Measurements from ENCODE around the gene SART3. TPM values are rescaled to one million over a fixed set of nuclear protein-coding genes. Genes with fewer than 3 reads are reported as not detected.

Gene SART3
- total and polyA plus RNA-seq, 11 donors = 13.3 to 33.2 (median 24.0) TPM

DNA sequence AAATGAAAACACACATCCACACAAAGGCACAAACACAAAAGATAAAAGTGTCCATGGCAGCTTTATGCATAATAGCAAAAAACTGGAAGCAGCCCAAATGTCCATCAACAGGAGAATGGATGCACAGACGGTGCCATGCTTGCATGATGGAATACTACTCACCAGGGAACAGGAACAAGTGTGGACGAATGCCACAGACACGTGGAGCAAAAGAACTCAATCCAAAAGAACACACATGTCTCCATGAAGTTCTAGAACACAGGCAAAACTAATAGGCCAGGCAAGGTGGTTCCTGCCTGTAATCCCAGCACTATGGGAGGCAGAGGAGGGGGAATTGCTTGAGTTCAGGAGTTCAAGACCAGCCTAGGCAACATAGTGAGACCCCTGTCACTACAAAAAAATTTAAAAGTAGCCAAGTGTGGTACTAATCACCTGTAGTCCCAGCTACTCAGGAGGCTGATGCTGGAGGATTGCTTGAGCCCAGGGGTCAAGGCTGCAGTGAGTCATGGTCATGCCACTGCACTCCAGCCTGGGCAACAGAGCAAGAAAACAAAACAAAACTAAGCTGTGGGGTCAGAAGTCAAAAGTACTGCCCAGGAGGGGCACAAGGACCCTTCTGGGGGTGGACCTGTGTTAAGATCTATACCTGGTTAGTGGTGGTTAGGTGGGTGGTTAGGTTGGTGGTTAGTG, 44.2 kb upstream of the SART3 start:
- Histone ChIP-seq H3K4me1 (peaks cover 0 to 15% (median 9%) of the 10 kb centered on the region in 12 donors), H3K36me3 (no peaks in the 10 kb centered on the region), H3K9me3 (no peaks in the 10 kb centered on the region), H3K27me3 (no peaks in the 10 kb centered on the region), H3K4me3 (no peak overlapping the region), H3K27ac (no peak overlapping the region)
- intact Hi-C loops (cut with DNase I) = loop anchor here in 1 of 10 donors (10.0 kb wide), 1 partner anchor 430 kb away; no protein-coding TSS in a partner anchor
- no peak for ATAC-seq
- no peak for DNase-seq
- 43 to 67% (median 59%) methylated on average over 3 of the region's 3 CpGs for WGBS, 4 donors
- TF ChIP-seq POLR2A (IDR thresholded peaks at IDR 0.05) = no peak
- TF ChIP-seq, protein P1, sequence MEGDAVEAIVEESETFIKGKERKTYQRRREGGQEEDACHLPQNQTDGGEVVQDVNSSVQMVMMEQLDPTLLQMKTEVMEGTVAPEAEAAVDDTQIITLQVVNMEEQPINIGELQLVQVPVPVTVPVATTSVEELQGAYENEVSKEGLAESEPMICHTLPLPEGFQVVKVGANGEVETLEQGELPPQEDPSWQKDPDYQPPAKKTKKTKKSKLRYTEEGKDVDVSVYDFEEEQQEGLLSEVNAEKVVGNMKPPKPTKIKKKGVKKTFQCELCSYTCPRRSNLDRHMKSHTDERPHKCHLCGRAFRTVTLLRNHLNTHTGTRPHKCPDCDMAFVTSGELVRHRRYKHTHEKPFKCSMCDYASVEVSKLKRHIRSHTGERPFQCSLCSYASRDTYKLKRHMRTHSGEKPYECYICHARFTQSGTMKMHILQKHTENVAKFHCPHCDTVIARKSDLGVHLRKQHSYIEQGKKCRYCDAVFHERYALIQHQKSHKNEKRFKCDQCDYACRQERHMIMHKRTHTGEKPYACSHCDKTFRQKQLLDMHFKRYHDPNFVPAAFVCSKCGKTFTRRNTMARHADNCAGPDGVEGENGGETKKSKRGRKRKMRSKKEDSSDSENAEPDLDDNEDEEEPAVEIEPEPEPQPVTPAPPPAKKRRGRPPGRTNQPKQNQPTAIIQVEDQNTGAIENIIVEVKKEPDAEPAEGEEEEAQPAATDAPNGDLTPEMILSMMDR (IDR thresholded peaks at IDR 0.05) = no peak

DNA sequence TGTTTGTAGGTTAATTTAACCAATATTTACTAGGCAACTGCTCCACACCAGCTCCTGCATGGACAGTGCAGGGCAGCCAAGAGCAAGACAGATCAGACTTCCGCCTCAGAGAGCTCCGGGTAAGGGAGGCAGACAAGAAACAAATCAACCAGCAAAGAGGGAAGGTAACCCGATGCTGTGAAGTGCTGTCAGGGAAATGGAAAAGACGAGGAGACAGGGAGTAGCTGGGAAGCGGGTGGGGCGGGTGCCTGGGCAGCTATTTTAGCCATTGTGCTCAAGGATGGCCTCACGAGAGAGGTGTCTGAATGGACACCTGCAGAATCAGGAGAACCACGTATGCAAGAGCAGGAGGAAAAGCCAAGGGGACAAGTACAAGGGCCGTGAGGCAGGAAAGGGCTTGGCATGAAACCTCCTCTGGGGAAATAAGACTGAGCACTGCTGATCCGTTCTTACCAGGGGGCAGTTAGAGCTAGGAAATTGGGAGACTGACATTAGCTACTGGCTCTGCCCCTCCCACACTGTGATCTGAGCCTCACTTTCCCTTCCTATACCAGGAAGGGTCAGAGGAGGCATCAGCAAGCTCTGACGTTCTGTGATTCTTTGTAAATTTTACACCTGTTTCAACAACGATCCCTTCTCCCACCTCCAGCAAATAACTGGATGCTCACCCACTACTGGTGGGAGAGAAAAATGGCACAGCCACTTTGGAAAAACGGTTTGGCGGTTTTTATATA, 43.4 kb upstream of the SART3 start:
- 48 to 54% (median 49%) methylated on average over 14 of the region's 14 CpGs for WGBS, 4 donors
- H3K4me3 ChIP-seq = no peak overlapping the region
- DNase-seq = no peak
- no peak for ATAC-seq
- H3K27ac ChIP-seq = no peak overlapping the region
- no peaks in the 10 kb centered on the region for H3K27me3 ChIP-seq
- no peaks in the 10 kb centered on the region for H3K36me3 ChIP-seq
- no peak for TF ChIP-seq POLR2A (IDR thresholded peaks at IDR 0.05)
- TF ChIP-seq, protein P1 (IDR thresholded peaks at IDR 0.05) = no peak
- intact Hi-C loops (cut with DNase I) = loop anchor here in 1 of 10 donors (10.0 kb wide), 1 partner anchor 430 kb away; no protein-coding TSS in a partner anchor
- H3K9me3 ChIP-seq = no peaks in the 10 kb centered on the region
- peaks cover 0 to 7% (median 3%) of the 10 kb centered on the region in 12 donors for H3K4me1 ChIP-seq

DNA sequence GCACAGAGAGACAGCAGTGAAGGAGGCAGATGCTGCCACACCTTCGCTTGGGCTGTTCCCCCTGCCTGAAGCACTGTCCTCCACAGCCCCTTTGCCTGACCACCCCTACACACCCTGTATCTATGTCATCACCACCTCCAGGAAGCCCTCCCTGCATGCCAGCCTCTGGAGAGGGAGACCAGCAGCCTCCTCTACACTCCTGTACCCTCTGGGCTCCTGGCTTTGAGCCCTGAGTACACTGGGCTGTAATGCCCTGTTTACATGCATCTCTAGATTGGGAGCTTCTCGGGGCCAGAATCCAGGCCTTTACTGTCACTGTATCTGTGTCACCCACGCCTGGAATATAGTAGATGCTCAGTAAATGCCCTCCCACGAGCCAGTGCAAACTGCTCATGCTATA, 42.8 kb upstream of the SART3 start:
- H3K4me3 ChIP-seq = no peak overlapping the region
- H3K27me3 ChIP-seq = no peaks in the 10 kb centered on the region
- 87 to 93% (median 89%) methylated on average over 4 of the region's 4 CpGs for WGBS, 4 donors
- no peaks in the 10 kb centered on the region for H3K36me3 ChIP-seq
- no peaks in the 10 kb centered on the region for H3K9me3 ChIP-seq
- intact Hi-C loops (cut with DNase I) = loop anchor here in 1 of 10 donors (10.0 kb wide), 1 partner anchor 429 kb away; no protein-coding TSS in a partner anchor
- ATAC-seq (no peak), DNase-seq (no peak)
- peaks cover 0 to 3% (median 0%) of the 10 kb centered on the region in 12 donors for H3K4me1 ChIP-seq
- H3K27ac ChIP-seq = no peak overlapping the region
- TF ChIP-seq, protein P1 (IDR thresholded peaks at IDR 0.05) = no peak
- TF ChIP-seq POLR2A (IDR thresholded peaks at IDR 0.05) = no peak

Data from heart left ventricle (tissue), 16 donors.